Vagina (tissue), 2 donors: ENCODE results near the gene RNU5B-1.

Experiments used
- CTCF ChIP-seq, 3 experiments: fragments of 450-650 bp in 2 of 3; fragments of 200-600 bp in 1 of 3; sonication (generic) in 1 of 3; IDR thresholded peaks; one replicate each; pipeline ENCODE4 v1.5.1; 2017 to 2019; ENCODE audit warnings: antibody characterized with exemption in 3 of 3, mild to moderate bottlenecking in 2 of 3, moderate library complexity in 2 of 3
- POLR2A ChIP-seq, 2 donors: fragments of 450-650 bp; IDR thresholded peaks; one replicate each; pipeline ENCODE4 v1.6.1; 2017; ENCODE audit warnings: antibody characterized with exemption in 2 of 2, mild to moderate bottlenecking in 2 of 2, moderate library complexity in 2 of 2

GRCh38 chr15:65342493-65342892 is 38.0 kb downstream of the RNU5B-1 start:
- TF ChIP-seq POLR2A (IDR thresholded peaks at IDR 0.05) (no peak), CTCF (IDR thresholded peaks at IDR 0.05) (no peak)
